Ovary (tissue), 9 donors: ENCODE data around the gene CRBN. TPM values are rescaled to one million over a fixed set of nuclear protein-coding genes. Genes with fewer than 3 reads are reported as not detected.

Experiments used
- DNase-seq, 5 donors: peaks; one replicate each; pipeline ENCODE4 v3.0.0-alpha.2; 2019 to 2020
- H3K27ac ChIP-seq, 2 donors: fragments of 200-600 bp; one replicate each; pipeline versions ENCODE4 v1.5.1 to v1.8.0; 2019 to 2022
- H3K27me3 ChIP-seq: fragments of 200-600 bp; one replicate; pipeline ENCODE4 v1.8.0; 2022
- H3K36me3 ChIP-seq: fragments of 200-600 bp; sonication (generic); one replicate; pipeline ENCODE4 v1.5.1; 2019
- H3K4me1 ChIP-seq: one replicate; pipeline ENCODE4 v1.8.1; 2013; ENCODE audit warnings: mild to moderate bottlenecking, moderate library complexity; ENCODE audit not compliant: insufficient read depth
- H3K4me3 ChIP-seq: fragments of 200-600 bp; sonication (generic); one replicate; pipeline ENCODE4 v1.5.1; 2017
- H3K9me3 ChIP-seq, 2 donors: fragments of 200-600 bp in 1 of 2; sonication (generic) in 1 of 2; one replicate each; pipeline versions ENCODE4 v1.5.1 to v1.8.1; 2013 to 2019; ENCODE audit warnings: mild to moderate bottlenecking in 1 of 2, moderate library complexity in 1 of 2
- EP300 ChIP-seq: sonication (generic); formaldehyde crosslinking; IDR thresholded peaks from one replicate; pipeline ENCODE4 v1.6.1; 2017; ENCODE audit warnings: antibody characterized with exemption
- POLR2A ChIP-seq: fragments of 450-650 bp; IDR thresholded peaks from one replicate; pipeline ENCODE4 v1.6.1; 2017; ENCODE audit warnings: antibody characterized with exemption, mild to moderate bottlenecking, moderate library complexity
- WGBS, 3 donors: extraction: QIAGEN DNeasy Blood & Tissue Kit in 1 of 3; methylation state at CpG; one replicate each; pipeline versions ENCODE4 v1.1.5 to v1.1.7; 2013 to 2017; 5-methylcytosine and 5-hydroxymethylcytosine counted together
- intact Hi-C, 4 donors: fragments of 100-400 bp; cut with DNase I; formaldehyde crosslinking; loops; one replicate each; pipeline versions ENCODE4 v1.11.0 to v1.15.1; 2022 to 2023
- polyA plus RNA-seq, 2 donors: library from polyadenylated mRNA; stranded (reverse); fragments of 200-250 nt in 1 of 2; fragments of 350-450 nt in 1 of 2; fragmentation: Illumina TruSeq in 1 of 2; extraction: RNeasy Lipid Tissue Mini Kit (QIAGEN cat#74804) in 1 of 2; gene quantifications; one replicate each; pipeline ENCODE4 v1.2.3, GENCODE V29; 2013 to 2014
- total RNA-seq, 7 donors: library from RNA; depleted of rRNA in 2 of 7; stranded (reverse); fragments of >200 nt in 2 of 7; fragmentation: NEBNext Ultra II Directional in 3 of 7; extraction: Animal tissue kit (Norgen Biotek cat#: 25700) in 3 of 7; gene quantifications; one replicate each; pipeline versions ENCODE4 v1.1.0 to v1.2.4, GENCODE V29; 2016 to 2023
- TF ChIP-seq, protein P1 (sequence below), 3 donors: fragments of 450-650 bp in 2 of 3; fragments of 200-600 bp in 1 of 3; IDR thresholded peaks; one replicate each; pipeline versions ENCODE4 v1.5.1 to v1.8.0; 2016 to 2022; ENCODE audit warnings: antibody characterized with exemption in 3 of 3, mild to moderate bottlenecking in 1 of 3
- donor health status: DM: no; HTN: no; CAD: no; lungs with moderate emphysema.
- donor health status: DM: no; HTN: no; CAD: no.
- donor health status: Bipolar disorder and iron deficiency.
- donor health status: DM: yes; HTN: yes; CAD: no.
- donor health status: DM: no; HTN: no; CAD: no.
- donor health status: DM: yes; HTN: yes; CAD: no.

The CRBN gene
- total and polyA plus RNA-seq, 9 donors: 39.1 to 102 (median 54.8) TPM

DNA sequence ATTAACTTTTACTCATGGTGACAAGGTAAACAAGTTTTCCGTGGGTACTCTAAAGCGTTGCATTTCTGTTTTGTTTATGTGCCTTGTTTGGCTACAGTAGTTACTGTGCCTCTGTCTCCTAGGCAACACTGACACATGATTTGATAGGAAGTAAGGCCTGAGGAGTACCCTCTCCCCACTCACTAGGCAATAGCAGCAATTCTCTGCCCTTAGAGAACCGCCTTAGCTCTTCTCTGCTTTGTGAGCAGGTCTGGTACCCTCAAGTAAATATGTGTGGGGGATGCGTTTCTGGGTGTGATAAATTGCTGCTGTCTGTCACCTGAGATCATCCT lies 69.2 kb downstream of the CRBN start, which contains the start of gene IL5RA:
IL5RA (minus strand) TSS at position 76 of the 332 bp plus-strand sequence. CDS start 5,390 bp downstream, outside the sequence.
- intact Hi-C loops: no loop called here
- H3K36me3 ChIP-seq: no peaks in the 10 kb centered on the region
- H3K9me3 ChIP-seq: no peaks in the 10 kb centered on the region
- TF ChIP-seq EP300: no peak
- TF ChIP-seq, protein P1, sequence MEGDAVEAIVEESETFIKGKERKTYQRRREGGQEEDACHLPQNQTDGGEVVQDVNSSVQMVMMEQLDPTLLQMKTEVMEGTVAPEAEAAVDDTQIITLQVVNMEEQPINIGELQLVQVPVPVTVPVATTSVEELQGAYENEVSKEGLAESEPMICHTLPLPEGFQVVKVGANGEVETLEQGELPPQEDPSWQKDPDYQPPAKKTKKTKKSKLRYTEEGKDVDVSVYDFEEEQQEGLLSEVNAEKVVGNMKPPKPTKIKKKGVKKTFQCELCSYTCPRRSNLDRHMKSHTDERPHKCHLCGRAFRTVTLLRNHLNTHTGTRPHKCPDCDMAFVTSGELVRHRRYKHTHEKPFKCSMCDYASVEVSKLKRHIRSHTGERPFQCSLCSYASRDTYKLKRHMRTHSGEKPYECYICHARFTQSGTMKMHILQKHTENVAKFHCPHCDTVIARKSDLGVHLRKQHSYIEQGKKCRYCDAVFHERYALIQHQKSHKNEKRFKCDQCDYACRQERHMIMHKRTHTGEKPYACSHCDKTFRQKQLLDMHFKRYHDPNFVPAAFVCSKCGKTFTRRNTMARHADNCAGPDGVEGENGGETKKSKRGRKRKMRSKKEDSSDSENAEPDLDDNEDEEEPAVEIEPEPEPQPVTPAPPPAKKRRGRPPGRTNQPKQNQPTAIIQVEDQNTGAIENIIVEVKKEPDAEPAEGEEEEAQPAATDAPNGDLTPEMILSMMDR (IDR thresholded peaks at IDR 0.05): no peak
- no peak for DNase-seq
- WGBS, 3 donors: 18 to 35% (median 22%) methylated on average over 4 of the region's 4 CpGs
- H3K27ac ChIP-seq: no peak within 1 kb of the TSS
- H3K4me3 ChIP-seq: no peak within 1 kb of the TSS
- no peaks in the 10 kb centered on the region for H3K4me1 ChIP-seq
- no peaks in the 10 kb centered on the region for H3K27me3 ChIP-seq

DNA sequence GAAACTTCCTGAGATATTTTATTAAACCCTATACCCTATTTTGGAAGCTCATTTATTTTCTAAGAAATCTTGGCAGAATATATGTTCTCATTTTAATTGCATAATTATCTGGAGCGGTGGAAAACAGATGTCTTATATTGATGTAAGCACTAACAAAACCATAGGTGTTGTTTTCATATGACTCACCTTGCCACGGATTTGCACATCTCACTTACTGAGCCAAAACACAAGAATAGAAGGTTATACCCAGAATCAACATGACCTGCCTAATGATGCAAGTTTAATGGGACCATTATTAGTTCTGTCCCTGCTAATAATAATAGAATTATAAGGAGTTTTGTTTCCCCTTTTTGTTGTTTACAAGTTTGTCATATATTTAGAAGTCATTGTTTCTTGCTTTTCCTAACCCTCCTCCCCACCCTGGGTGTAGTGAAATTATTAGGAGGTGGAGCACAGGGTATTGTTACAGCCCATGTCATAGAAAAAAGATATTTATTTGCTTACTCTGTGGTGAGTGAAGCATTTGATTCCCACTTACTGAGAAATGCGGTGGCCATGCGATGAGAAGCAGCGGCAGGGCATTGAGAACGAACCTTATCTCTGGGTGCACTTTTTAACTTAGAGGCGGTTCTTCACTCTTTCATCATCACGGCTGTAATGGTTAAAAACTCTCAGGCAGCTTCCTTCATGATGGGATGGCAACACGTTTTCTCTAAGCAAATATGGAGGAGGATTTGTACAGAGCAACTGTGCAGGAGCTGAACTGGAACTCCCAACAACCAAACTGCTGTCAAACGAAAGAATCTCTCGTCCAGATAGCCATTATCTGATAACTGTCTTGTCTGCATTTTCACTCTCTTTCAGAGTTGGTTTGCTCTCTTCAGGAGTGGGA lies 69.8 kb downstream of the CRBN start:
- intact Hi-C loops: no loop called here
- no peaks in the 10 kb centered on the region for H3K4me1 ChIP-seq
- WGBS, 3 donors: 15 to 37% (median 18%) methylated on average over 11 of the region's 11 CpGs
- no peak for DNase-seq
- no peak for TF ChIP-seq POLR2A
- TF ChIP-seq, protein P1 (IDR thresholded peaks at IDR 0.05): no peak
- no peak for TF ChIP-seq EP300
- H3K27me3 ChIP-seq: no peaks in the 10 kb centered on the region
- no peak overlapping the region for H3K27ac ChIP-seq
- no peak overlapping the region for H3K4me3 ChIP-seq
- no peaks in the 10 kb centered on the region for H3K9me3 ChIP-seq
- H3K36me3 ChIP-seq: no peaks in the 10 kb centered on the region

DNA sequence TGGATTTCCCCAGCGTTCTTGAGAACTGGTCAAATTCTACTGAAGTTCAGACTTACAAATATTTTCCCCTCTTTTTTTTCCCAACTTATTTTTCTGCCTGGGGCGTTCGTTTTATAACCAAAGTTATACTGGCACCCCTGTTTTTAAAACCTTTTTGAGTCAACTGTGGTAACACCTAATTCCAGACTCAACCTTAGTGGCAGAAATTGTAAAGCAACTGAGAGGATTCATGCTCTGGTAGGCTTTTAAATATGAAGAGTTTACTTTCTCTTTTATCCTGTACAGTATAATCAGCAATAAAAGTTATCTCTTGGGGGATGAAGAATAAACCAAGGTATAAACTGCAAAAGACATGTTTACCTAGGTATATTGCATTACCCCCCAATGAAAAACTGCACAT lies 71.6 kb downstream of the CRBN start:
- TF ChIP-seq EP300 (no peak), POLR2A (no peak)
- H3K4me3 ChIP-seq: no peak overlapping the region

DNA sequence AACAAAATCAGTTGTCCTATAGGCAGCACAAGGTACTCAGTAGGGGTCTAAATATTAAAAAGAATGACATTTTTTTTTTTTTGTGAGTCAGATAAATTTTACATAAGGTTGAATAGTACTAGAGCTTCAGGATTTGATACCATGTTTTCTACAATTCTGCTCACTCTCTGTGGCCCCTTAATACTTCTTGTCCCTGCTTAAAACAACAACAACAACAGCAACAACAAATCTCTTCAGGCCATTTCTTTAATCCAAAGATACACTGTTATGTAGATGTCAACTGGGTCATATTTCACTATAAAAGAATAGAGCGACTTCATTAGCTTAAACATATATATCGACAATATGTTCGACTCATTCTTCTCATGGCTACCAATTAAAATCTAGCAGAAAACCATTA lies 72.3 kb downstream of the CRBN start:
- Histone ChIP-seq H3K36me3 (no peaks in the 10 kb centered on the region), H3K4me1 (no peaks in the 10 kb centered on the region), H3K9me3 (no peaks in the 10 kb centered on the region), H3K27ac (no peak overlapping the region), H3K27me3 (no peaks in the 10 kb centered on the region), H3K4me3 (no peak overlapping the region)
- 96 to 100% (median 98%) methylated on average over 3 of the region's 3 CpGs for WGBS, 3 donors
- intact Hi-C loops: no loop called here
- TF ChIP-seq, protein P1 (IDR thresholded peaks at IDR 0.05): no peak
- TF ChIP-seq EP300 (no peak), POLR2A (no peak)
- DNase-seq: no peak

More for the DNA sequence above, 71.6 kb downstream of the CRBN start:
- intact Hi-C loops: no loop called here
- Histone ChIP-seq H3K27me3 (no peaks in the 10 kb centered on the region), H3K4me1 (no peaks in the 10 kb centered on the region), H3K27ac (no peak overlapping the region), H3K36me3 (no peaks in the 10 kb centered on the region), H3K9me3 (no peaks in the 10 kb centered on the region)
- WGBS, 3 donors: 83 to 88% (median 85%) methylated on average over 3 of the region's 3 CpGs
- no peak for DNase-seq

DNA sequence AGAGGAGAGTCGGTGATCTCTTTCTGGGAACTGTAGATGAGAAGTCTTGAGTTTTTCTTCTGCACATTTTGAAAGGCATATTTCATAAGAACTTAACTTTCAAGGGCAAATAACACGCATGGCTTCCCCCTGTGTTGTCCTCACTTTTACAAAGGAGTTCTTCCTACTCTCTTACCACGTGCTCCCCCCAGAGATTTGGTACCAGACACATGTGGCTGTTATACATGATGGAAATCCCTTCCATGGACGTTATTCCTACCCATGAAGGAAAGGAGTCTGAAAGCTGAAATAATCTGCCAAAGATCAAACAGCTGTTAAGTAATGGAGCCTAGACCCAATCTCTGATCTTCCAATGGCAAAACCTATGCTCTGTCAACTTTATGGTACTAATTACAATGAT lies 73.7 kb downstream of the CRBN start:
- Histone ChIP-seq H3K36me3 (no peaks in the 10 kb centered on the region), H3K27me3 (no peaks in the 10 kb centered on the region), H3K4me1 (no peaks in the 10 kb centered on the region), H3K27ac (no peak overlapping the region), H3K9me3 (no peaks in the 10 kb centered on the region), H3K4me3 (no peak overlapping the region)
- intact Hi-C loops: no loop called here
- DNase-seq: no peak
- 55 to 70% (median 59%) methylated on average over 4 of the region's 4 CpGs for WGBS, 3 donors
- no peak for TF ChIP-seq EP300
